ENCODE data around the gene GPC1.

- TF ChIP-seq POLR2A (IDR thresholded peaks at IDR 0.05) (no peak), CTCF (IDR thresholded peaks at IDR 0.05) (no peak), POLR2AphosphoS5 (IDR thresholded peaks at IDR 0.05) (no peak)
These were observed 6.5 kb downstream of the GPC1 start for GRCh38 chr2:240441993-240442411.
